A549 treated with ZK216348 at 1 μM for 4 hours (cell line): ENCODE data around the gene SH3YL1. TPM values are rescaled to one million over a fixed set of nuclear protein-coding genes. Genes with fewer than 3 reads are reported as not detected.

Experiments used
- total RNA-seq: library from RNA; stranded (reverse); fragments of 200-300 nt; extraction: Qiagen RNA extraction; gene quantifications from 5 replicates; pipeline ENCODE4 v1.2.3, GENCODE V29; 2022; ENCODE audit warnings: low read depth

Gene SH3YL1, protein sequence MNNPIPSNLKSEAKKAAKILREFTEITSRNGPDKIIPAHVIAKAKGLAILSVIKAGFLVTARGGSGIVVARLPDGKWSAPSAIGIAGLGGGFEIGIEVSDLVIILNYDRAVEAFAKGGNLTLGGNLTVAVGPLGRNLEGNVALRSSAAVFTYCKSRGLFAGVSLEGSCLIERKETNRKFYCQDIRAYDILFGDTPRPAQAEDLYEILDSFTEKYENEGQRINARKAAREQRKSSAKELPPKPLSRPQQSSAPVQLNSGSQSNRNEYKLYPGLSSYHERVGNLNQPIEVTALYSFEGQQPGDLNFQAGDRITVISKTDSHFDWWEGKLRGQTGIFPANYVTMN
- 7.7 to 11.8 TPM (median 9.8 TPM) in 5 replicates for total RNA-seq

DNA sequence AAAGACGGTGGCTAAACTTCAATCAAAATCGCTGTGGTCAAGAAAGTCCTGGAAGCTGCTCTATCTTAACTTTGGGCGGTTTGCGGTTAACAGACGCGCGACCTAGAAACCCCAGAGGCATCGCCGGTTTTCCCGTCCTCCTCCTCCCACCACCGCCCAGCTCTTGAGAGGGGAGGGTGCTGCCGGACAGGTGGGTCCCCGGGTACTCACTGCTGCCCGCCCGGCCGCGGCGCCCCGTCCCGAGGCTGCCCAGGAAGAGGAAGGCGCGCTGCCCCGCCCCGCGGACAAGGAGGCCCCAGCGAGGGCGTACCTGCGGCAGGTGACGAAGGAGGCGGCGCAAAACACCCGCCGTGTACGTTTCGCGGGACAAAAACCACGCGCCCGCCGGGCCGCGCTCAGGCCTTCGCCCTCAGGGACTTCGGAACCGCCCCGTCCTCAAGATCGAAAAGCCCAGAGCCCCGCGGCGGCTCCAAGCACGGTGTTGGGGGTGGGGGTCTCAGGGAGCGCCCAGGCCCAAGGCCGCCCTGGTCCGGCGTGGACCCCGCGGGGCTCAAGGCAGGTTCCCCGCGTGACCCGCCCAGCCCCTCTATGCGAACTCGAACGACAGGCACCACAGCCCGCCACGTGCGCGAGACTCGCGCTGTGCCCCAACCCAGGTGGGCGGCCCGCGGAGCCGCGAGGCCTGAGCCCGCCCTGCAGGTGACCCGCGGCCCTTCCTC, at the start of gene SH3YL1:
SH3YL1 (minus strand) TSS at position 259 of the 719 bp plus-strand sequence; CDS start at position 211, 48 bp downstream.

DNA sequence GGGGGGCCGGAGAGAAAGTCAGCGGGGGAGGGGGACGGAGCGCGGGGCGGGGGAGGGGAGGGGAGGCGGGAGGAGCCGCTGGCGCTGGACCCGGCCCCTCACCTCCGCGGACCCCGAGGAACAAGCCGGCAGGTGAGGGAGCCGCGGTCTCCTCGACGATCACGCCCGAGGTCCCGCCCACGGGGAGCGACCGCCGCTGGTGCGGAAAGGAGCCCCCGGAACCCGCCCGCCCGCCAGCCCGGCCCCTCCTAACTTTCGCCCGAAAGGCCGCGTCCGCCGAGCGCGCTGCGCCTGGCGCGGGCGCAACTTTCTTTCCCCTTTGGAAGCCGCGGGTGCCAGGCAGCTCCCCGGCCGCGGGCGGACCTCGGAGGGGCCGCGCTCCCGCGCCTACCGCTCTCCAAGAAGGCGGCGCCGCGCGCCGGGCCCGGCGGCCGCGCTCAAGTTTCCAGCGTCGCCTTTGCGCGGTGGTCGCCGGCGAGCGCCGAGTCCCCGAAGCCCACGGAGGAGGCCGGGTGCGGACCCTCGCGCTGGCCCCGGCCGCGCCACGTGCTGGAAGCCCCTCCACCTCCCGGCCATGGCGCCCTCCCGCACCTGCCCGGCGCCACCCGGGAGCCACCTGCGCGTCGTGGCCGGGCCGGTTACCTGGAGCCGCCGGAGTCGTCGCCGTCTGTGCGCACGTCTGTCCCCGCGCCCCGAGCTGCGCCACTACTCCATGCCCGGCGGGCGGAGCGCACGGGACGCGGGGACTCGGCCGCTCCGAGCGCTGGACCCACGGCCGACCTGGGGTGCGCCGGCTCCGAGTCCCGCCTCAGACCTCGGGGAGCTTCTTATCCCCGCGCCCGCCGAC, 24.3 kb upstream of the SH3YL1 start, which contains the start of gene ALKAL2:
ALKAL2 (minus strand) TSS at position 181 of the 847 bp plus-strand sequence. CDS start 256 bp downstream, outside the sequence.

DNA sequence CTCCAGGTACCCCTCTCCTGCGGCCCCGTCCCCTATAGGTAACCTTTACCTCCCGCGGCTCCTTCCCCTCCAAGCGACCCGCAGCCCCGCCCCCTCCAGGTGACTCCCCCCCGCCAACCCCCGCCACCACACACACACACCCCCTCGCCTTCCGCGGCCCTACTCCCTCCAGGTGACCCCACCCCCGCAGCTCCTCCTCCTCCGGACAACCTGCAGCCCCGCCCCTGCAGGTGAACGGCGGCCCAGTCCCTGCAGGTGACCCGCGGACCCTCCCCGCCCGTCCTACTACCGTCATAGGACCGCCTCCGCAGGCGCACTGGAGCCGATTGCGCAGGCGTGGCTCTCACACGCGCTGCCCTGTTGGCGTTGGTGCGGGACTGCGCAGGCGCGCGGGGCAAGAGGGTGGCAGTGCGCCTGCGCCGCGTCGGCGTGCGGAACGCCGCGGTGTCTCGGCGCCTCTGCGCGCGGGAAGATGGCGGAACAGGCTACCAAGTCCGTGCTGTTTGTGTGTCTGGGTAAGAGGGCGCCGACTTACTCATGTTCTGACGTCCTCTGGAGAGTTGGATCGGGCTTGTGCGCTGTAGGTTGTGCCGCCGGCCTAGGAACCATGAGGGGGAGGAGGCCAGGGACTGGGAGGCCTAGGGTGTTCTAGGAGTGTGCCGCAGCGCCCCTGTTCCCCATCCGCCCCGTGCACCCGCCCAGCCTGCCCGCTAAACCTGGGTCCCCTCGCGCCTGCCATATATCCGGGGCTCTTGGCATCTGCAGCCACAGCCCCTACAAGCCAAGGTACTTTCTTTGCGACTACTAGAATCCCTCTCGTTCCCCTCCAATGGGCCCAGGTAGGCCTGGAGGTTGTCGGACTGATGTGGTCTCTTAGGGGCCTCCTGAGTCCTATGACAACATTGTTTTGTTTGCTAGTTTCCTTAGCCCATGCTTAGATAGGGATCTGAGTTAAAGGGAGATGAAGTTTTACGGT, 949 bp upstream of the SH3YL1 start, which contains the start of gene ACP1:
ACP1 (plus strand) TSS at position 455 of the 976 bp plus-strand sequence; CDS start at position 473, 18 bp downstream.

Other genes starting within 250 kb of the SH3YL1 start
- 0.06 to 0.12 TPM (median 0.08 TPM) in 4 of 5 replicates, not detected in the other for gene FAM110C, start 217.5 kb downstream of the SH3YL1 start, total RNA-seq
- gene ACP1, start 915 bp upstream of the SH3YL1 start, total RNA-seq, result 177 to 303 TPM (median 183 TPM) in 5 replicates
- not detected in 5 replicates for gene ALKAL2, start 24.1 kb upstream of the SH3YL1 start, total RNA-seq